ENCODE measurements around the gene CCN5.

CCN5 gene

DNA sequence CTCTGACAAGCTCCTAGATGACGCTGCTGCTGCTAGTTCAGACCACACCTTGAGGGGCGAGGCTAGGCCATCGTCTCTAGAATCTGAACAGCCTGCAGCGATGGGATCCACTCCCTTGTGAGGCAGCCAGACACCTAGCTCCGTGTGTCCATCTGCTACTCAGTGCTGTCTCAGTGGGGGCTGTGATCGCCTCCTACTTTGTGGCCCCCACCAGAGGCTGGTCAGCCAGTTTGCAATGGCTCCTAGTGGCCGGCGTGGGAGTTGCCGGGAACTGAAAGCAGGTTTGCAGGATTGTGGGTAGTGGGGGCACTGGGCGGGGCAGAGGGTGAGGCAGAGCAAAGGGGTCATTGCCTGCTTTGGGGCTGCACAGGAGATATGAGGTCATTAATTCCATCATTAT is 2.8 kb downstream of the CCN5 start:
- DNase-seq (ENCODE audit: low read depth), result no peak
- H3K4me3 ChIP-seq (replicated peaks; ENCODE audit: low read depth, low read length), result no peak overlapping the region
- TF ChIP-seq, protein P1, sequence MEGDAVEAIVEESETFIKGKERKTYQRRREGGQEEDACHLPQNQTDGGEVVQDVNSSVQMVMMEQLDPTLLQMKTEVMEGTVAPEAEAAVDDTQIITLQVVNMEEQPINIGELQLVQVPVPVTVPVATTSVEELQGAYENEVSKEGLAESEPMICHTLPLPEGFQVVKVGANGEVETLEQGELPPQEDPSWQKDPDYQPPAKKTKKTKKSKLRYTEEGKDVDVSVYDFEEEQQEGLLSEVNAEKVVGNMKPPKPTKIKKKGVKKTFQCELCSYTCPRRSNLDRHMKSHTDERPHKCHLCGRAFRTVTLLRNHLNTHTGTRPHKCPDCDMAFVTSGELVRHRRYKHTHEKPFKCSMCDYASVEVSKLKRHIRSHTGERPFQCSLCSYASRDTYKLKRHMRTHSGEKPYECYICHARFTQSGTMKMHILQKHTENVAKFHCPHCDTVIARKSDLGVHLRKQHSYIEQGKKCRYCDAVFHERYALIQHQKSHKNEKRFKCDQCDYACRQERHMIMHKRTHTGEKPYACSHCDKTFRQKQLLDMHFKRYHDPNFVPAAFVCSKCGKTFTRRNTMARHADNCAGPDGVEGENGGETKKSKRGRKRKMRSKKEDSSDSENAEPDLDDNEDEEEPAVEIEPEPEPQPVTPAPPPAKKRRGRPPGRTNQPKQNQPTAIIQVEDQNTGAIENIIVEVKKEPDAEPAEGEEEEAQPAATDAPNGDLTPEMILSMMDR (IDR thresholded peaks at IDR 0.05; ENCODE audit: low read length, missing control alignments), result peak; percentile 41

DNA sequence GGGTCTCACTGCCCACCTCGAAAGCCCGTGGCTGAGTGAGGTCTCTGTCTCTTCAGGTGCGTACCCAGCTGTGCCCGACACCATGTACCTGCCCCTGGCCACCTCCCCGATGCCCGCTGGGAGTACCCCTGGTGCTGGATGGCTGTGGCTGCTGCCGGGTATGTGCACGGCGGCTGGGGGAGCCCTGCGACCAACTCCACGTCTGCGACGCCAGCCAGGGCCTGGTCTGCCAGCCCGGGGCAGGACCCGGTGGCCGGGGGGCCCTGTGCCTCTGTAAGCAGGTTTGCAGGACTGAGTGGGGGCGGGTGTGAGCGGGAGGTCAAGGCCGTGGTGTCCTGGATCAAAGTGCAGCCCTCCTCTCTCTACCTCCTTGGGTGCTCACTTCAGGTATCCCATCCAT is 4.7 kb downstream of the CCN5 start:
- H3K4me3 ChIP-seq (replicated peaks; ENCODE audit: low read depth, low read length), result no peak overlapping the region
- DNase-seq (ENCODE audit: low read depth), result no peak
- TF ChIP-seq, protein P1 (IDR thresholded peaks at IDR 0.05; ENCODE audit: low read length, missing control alignments), result no peak

DNA sequence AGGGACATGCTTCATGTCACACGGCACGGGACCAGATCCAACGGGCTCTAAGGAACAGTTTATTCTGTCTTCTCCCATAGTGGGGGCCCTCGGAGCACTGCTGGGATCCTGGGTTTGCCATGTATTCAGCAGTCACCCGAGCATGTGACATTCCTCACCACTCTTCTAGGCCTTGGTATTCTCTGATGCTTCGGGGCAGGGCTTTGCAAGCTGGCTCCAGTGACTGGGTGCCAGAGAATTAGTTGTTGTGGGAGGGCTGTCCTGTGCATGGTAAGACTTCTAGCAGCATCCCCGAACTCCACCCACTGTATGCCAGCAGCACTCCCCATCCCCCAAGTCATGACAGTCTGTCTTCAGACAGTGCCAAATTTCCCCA is 5.4 kb downstream of the CCN5 start:
- DNase-seq (ENCODE audit: low read depth), result peak; percentile 69
- H3K4me3 ChIP-seq (replicated peaks; ENCODE audit: low read depth, low read length), result no peak overlapping the region
- TF ChIP-seq, protein P1 (IDR thresholded peaks at IDR 0.05; ENCODE audit: low read length, missing control alignments), result no peak

DNA sequence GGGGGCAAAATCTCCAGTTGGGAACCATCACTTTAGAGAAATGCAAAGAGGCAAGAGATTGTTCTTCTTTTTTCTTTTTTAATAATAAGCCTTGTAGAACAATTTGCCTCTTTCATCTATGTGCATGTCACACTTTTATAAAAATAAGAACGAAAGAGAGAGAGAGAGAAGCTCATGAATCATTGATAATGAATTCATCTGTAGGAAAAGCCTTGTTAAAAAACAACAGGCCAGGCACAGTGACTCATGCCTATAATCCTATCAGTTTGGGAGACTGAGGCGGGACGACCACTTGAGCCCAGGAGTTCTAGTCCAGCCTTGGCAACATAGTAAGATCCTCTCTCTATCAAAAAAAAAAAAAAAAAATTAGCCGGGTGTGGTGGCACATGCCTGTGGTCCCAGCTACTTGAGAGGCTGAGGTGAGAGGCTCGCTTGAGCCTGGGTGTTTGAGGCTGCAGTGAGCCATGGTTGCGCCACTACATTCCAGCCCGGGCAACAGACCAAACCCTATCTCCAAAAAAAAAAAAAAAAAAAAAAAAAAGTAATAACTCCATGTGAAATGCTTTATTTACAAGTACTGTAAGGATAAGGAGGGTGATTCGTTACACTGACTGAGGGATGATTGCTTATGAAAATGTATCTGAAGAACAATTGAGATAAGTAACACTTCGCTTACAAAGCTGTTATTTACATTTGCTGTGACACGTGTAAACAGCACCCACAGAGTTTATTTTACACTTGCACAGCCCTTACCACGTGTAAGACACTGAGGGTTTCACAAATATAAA is 6.0 kb downstream of the CCN5 start:
- peak; percentile 93 for DNase-seq (ENCODE audit: low read depth)
- no peak overlapping the region for H3K4me3 ChIP-seq (replicated peaks; ENCODE audit: low read depth, low read length)
- TF ChIP-seq, protein P1 (IDR thresholded peaks at IDR 0.05; ENCODE audit: low read length, missing control alignments), result no peak

DNA sequence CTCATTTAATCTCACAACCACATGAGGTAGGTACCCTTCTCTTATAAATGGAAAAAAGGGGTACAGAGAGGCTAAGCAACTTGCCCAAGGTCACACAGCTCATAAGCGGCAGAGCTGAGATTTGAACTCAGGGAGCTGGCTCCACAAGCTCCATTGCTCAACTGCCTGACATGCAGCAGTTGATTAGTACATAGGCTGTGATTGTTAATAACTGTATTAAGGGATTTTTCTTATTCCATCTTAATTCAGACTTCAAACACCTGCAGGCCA is 6.6 kb downstream of the CCN5 start:
- no peak overlapping the region for H3K4me3 ChIP-seq (replicated peaks; ENCODE audit: low read depth, low read length)
- TF ChIP-seq, protein P1 (IDR thresholded peaks at IDR 0.05; ENCODE audit: low read length, missing control alignments), result no peak
- no peak for DNase-seq (ENCODE audit: low read depth)

DNA sequence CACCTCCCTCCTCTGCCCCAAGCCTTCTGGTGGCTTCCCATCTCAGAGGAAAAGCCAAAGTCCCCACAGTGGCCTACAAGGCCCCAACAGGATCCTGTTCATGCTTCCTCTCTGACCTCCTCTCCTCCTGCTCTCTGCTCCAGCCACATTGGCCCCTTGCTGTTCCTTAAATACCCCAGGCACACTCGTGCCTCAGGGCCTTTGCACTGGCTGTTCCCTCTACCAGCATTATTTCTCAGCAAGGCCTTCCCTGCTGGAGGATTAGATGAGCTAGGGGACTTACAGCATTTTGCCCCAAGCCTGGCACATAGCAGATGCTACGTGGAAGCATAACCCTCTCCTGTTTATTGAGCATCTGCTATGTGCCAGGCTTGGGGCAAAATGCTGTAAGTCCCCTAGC is 7.8 kb downstream of the CCN5 start:
- no peak for DNase-seq (ENCODE audit: low read depth)
- no peak overlapping the region for H3K4me3 ChIP-seq (replicated peaks; ENCODE audit: low read depth, low read length)
- TF ChIP-seq, protein P1 (IDR thresholded peaks at IDR 0.05; ENCODE audit: low read length, missing control alignments), result no peak

DNA sequence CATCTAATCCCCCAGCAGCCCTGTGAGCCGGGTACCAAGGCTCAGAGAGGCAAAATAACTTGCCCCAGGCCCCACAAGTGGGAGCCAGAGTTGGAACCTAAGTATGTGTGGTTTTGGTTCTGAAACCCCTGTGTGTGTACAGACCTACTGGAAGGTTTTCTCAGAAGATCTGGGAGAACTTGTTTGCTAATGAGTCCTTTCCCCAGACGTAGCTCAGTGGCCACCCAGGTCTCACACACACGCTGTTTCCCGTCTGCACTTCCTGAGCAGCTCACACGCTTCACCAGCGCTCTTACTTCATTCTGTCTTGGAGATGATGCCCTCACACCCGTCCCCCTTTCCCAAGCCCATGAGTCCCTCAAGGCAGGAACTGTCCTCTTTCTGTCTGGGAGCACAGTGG is 8.2 kb downstream of the CCN5 start:
- no peak for DNase-seq (ENCODE audit: low read depth)
- TF ChIP-seq, protein P1 (IDR thresholded peaks at IDR 0.05; ENCODE audit: low read length, missing control alignments), result no peak
- no peak overlapping the region for H3K4me3 ChIP-seq (replicated peaks; ENCODE audit: low read depth, low read length)
